SK-N-SH treated with all-trans-retinoic acid at 6 μM for 48 hours (cell line): Measurements from ENCODE around the gene TMEM232.

Experiments used
- GLIS3 ChIP-seq: fragments of 250-450 bp; sonication (Bioruptor Pico); IDR thresholded peaks from 2 replicates; pipeline ENCODE4 v1.5.0; 2020; ENCODE audit warnings: mild to moderate bottlenecking, moderate library complexity
- PATZ1 ChIP-seq: fragments of 250-450 bp; sonication (Bioruptor Pico); IDR thresholded peaks from 2 replicates; pipeline ENCODE4 v1.8.0; 2020; ENCODE audit warnings: mild to moderate bottlenecking, moderate library complexity, borderline replicate concordance
- PPARA ChIP-seq: fragments of 250-450 bp; sonication (Bioruptor Pico); IDR thresholded peaks from 2 replicates; pipeline ENCODE4 v1.5.0; 2020; ENCODE audit warnings: mild to moderate bottlenecking, borderline replicate concordance
- SNAI2 ChIP-seq: fragments of 250-450 bp; sonication (Bioruptor Pico); IDR thresholded peaks from 2 replicates; pipeline ENCODE4 v1.5.0; 2020; ENCODE audit warnings: mild to moderate bottlenecking, moderate library complexity
- TSHZ2 ChIP-seq: fragments of 250-450 bp; sonication (Bioruptor Pico); IDR thresholded peaks from 2 replicates; pipeline ENCODE4 v1.5.0; 2020; ENCODE audit warnings: mild to moderate bottlenecking, moderate library complexity
- ZC3H10 ChIP-seq: fragments of 250-450 bp; sonication (Bioruptor Pico); IDR thresholded peaks from 2 replicates; pipeline ENCODE4 v1.5.1; 2021; ENCODE audit warnings: mild to moderate bottlenecking, moderate library complexity
- ZNF8 ChIP-seq: fragments of 450-650 bp; formaldehyde crosslinking; IDR thresholded peaks from 2 replicates; pipeline ENCODE4 v1.5.0; 2020; ENCODE audit warnings: mild to moderate bottlenecking, moderate library complexity

- TF ChIP-seq ZNF8 (CRISPR knock-in tag) (no peak), PATZ1 (CRISPR knock-in tag) (no peak), GLIS3 (CRISPR knock-in tag) (no peak), SNAI2 (CRISPR knock-in tag) (no peak), ZC3H10 (no peak), TSHZ2 (CRISPR knock-in tag) (no peak), PPARA (CRISPR knock-in tag) (no peak)
These were observed 499 bp upstream of the TMEM232 start for GRCh38 chr5:110727025-110727314.
